ENCODE results near the gene TM9SF3.
"Not testable (repeated sequence)": the region's sequence is repeated elsewhere in the genome, so short reads cannot be mapped to it uniquely, and the experiment has no call there.

Gene TM9SF3

DNA sequence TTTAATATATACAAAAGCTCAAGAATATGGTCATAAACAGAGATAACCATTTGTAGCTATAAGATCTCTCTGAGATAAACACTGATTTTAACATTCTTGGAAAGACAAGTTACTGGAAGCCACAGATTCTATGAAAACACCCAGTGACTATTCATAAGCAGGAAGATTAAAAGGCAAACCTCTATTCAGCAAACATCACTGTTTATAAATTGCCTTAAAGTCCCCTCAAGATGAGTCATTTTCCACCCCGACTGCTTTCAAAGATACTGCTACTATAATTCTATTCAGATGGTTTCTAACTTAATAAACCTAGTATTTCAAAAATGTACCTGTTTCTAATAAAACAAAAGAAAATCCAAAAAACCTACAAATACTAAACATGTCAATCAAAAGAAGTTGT lies 21.0 kb downstream of the TM9SF3 start:
- no peak for DNase-seq

- DNase-seq = no peak
These were observed 25.6 kb downstream of the TM9SF3 start for GRCh38 chr10:96560966-96561887.

- no peak for DNase-seq
These were observed 26.3 kb downstream of the TM9SF3 start for GRCh38 chr10:96560489-96560888.

GRCh38 chr10:96556003-96556402 lies 30.8 kb downstream of the TM9SF3 start:
- DNase-seq = peak; percentile 62

DNA sequence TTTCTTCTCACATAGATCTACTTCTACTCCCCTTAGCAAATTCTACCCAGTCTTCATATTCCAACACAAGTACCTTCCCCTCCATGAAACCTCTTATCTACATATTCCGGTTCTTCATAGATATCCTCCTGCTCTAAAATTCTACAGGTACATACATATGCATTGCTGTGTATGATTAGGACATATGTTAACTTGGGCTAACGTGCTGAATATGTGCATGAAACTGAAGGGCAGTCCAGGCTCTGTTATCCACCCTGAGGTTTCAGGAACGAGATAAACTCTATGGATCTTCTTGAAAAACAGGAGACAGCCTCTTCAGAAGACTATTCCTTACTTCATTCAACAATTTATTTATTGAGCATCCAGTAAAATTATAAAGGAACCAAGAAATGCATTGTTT lies 31.5 kb downstream of the TM9SF3 start:
- DNase-seq = no peak

GRCh38 chr10:96548589-96548988 lies 38.2 kb downstream of the TM9SF3 start:
- DNase-seq = no peak

GRCh38 chr10:96545558-96545957 lies 41.3 kb downstream of the TM9SF3 start:
- not testable (repeated sequence) for DNase-seq

- DNase-seq = no peak
These were observed 44.9 kb downstream of the TM9SF3 start for GRCh38 chr10:96541921-96542320.

DNA sequence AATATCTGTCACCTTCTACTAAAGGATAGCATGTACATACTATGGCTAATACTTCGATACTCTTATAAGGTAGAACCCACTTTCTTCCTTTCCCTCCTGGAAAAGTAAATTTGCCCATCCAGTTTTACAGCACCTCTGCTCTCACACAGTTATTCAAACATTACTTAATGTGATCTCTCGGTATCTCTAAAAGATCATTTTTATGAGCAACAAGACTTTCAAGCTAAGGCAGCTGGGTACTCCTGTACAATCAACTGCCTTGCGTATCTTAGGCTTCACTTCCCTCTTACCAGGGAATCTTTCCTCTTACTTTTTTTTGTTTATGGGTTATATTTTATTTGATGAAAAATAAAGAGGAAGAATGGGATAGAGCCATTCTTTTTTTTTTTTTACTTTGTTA lies 46.6 kb downstream of the TM9SF3 start:
- DNase-seq = no peak

DNA sequence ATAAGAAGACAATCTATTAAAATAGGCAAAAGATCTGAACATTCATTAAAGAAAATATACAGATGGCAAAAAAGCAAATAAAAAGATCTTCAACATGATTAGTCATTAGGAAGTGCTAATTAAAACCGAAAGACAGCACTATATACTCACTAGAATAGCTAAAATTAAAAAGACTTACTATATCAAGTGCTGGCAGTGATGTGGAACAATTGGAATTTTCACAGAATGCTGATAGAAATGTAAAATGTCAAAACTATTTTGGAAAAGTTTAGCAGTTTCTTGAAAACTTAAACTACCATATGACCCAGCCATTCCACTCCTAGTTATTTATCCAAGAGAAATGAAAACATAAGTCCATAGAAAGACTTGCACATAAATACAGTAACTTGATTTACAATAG lies 48.1 kb downstream of the TM9SF3 start:
- no peak for DNase-seq

DNA sequence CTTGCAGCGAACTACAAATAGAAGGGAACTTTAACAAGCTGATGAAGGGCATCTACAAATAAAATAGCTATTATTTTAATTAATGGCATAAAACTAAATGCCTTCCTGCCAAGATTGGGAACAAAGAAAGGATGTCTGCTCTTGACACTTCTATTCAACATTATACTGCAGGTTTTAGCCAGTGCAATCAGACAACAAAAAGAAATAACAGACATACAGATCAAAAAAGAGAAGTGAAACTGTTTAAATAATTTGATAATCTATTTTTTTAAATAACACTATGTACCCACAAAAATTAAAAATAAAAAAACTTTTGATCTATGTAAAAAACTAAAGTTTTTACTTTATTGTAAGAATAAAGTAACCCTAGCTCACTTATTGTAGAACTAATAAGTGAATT lies 50.7 kb downstream of the TM9SF3 start:
- DNase-seq = no peak

DNA sequence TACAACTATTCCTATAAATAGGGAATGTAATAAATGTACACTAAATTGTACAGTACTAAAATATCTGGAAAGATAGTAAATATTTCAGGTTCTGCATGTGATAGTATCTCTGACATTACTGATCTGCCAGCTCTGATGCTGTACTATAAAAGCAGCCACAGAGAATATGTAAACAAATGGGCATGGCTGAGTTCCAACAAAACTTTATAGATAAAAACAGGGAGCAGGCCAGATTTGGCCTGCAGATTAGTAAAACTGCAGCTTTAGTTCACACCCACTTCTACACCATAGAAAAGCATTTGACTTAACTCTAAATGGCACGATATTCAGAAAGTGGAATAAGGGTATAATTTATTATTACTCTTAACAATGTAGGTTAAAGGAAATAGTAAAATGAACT lies 54.3 kb downstream of the TM9SF3 start:
- DNase-seq = peak; percentile 49

DNA sequence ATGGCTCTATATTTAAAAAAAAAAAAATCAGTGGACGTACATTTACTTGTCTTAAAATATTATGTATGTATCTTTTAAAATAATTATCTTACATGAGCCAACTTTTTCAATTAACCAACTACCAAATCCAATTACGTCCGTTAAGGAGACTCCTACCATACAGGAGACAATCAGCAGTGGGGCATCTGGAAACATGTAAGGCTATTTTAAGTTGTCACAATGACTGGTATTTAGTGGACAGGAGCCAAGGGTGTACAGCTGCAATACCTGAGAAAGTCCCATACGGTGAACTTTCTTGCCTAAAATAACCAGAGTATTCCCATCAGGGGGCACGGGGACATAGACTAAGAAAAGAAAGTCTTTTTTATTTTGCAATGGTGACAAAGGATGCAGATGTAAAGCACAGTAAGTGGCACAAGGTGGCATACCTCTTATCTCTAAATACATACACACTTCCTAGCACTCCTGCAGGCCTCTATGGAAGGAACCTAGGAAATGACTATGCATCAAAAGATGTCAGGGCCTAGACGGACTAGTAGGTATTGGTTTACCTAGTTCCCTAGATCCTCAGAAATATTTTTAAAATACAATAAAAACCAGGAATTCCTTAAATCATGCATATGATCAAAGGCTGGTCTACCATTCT lies 57.1 kb downstream of the TM9SF3 start:
- peak; percentile 23 for DNase-seq

DNA sequence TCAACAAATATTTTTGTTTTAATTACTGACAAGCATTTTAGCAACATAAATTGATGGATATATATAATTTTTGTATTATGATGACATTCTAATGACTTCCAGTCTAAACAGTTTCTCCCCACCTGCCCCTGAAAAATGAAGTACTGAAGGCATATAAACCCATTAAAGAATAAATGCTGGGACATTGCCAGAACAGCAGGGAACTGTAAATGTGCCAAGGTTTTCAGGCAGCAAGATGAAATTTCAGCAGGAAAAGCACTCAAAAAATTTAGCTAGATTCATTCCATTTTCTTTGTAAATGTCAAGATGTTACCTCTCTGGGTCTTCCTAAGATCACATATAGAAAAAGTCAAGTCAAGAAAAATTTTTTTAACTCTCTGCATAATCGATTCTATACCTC lies 62.1 kb downstream of the TM9SF3 start:
- DNase-seq = no peak

- peak; percentile 50 for DNase-seq
These were observed 69.5 kb downstream of the TM9SF3 start for GRCh38 chr10:96517284-96517683.

DNA sequence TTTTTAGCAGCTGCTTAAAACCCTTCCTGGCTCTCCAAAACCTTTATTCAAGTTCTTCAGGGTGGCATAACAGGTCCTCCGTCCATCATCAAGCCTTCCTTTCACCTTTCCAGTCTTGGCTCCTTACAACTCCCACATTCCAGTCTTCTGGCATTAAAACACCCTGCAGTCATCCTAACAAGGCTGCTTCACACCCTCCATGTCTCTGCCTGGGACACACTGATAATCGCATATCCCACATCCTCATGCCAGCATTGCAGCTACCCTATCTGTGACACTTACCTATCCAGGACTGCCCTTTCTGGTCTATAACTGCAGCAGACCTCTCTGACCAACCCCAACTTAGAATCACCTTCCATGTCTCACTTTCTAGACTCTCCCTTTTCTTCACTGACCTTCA lies 70.5 kb downstream of the TM9SF3 start:
- DNase-seq = no peak

DNA sequence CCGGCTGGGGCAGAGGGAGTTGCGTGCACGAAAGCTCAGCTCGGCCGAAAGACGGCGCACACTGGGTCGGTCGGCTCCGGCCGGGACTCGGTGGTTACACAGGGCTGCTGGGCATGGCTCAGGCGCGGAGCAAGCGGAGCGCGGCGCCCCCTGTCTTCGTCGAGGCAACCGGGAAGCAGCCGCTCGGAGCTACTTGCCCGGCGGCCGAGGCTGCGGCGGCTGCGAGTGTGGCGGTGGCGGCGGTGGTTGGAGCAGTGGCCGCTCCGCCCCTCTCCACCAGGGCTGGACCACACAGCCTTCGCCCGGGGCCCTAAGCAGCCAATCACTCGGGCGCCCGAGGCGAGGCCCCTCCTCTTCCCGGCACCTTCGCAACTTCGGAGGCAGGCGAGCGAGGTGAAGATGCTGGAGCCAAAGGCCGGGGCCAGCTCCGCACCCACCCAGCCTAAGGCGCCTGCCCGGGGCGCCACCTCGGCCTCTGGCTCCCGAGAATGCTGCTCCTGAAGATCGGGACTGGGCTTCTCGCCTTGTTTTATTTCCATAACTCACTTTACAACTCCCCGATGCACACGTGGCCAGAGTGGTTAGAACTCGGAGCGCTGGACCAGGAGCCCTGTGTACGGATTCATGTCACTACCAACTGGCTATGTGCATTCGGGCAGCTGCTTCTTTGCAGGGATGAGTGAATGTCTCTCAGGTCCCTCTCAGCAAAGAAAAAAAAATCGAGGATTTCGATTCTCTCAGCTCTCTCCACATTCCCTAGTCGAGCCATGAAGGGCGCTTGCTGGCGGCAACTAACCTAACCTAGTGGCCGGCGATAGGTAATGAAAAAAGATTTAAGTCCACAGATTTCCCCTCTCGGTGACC lies 72.9 kb downstream of the TM9SF3 start, which contains the start of gene TLL2:
TSS of gene TLL2 (minus strand) at position 229 of the 864 bp plus-strand sequence. CDS start 241 bp downstream, outside the sequence.
- peak; percentile 90 for DNase-seq

DNA sequence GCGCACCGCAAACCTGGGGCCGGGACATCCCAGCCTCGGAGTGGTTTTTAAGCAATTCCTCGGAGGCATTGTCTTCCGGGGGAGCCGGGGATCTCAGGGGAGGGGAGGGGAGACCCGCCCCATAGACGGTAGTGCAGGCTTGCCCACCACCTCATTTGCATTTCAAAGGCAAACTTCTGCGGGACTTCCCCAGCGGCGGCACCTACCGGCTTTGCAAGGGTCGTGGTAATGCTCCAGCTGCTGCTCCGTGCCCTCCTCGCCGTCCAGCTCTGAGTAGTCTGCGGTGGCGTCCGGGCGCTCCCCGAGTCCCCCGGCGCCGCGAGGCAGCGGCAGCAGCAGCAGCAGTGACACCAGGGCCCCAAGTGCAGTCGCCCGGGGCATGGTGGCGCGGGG lies 73.5 kb downstream of the TM9SF3 start:
- no peak for DNase-seq

- DNase-seq = peak; percentile 48
These were observed 74.1 kb downstream of the TM9SF3 start for GRCh38 chr10:96512524-96513304.

- peak; percentile 61 for DNase-seq
These were observed 75.5 kb downstream of the TM9SF3 start for GRCh38 chr10:96511044-96511945.

DNA sequence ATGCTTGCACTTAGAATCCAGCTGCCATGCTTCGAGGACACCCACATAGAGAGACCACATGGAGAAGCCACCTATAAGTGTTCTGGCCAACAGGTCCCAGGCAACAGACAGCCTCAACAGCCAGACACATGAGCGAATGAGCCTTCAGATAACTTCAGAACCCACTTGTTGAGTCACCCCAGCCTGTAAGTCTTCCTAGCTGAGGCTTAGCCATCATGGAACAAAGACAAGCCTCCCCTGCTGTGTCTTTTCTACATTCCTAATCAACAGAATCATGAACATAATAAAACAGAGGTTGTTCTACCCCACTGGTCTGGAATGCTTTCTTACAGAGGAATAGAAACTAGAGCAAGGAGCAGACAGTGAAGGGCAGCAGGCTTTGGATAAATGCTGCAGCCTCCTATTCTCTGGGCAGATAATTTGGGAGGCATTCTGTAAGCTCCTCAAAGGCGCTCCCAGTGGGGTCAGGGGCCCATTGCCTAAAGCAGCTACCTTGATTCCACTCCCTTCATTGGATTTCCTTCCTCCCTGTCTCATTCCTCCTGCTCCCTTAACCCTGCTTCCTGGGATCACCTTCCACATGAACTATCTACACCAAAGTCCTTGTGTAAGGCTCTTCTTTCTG lies 77.7 kb downstream of the TM9SF3 start:
- no peak for DNase-seq

All from hematopoietic multipotent progenitor cell treated with erythropoietin and hydrocortisone succinate and interleukin-3 and kit ligand, for 4 days (in vitro differentiated cells).